Measurements from ENCODE around the gene SPRED2. TPM values are rescaled to one million over a fixed set of nuclear protein-coding genes. Genes with fewer than 3 reads are reported as not detected.

SPRED2 gene
- total RNA-seq, 4 donors from 2014 or later, result 15.6 to 63.0 (median 44.8) TPM

DNA sequence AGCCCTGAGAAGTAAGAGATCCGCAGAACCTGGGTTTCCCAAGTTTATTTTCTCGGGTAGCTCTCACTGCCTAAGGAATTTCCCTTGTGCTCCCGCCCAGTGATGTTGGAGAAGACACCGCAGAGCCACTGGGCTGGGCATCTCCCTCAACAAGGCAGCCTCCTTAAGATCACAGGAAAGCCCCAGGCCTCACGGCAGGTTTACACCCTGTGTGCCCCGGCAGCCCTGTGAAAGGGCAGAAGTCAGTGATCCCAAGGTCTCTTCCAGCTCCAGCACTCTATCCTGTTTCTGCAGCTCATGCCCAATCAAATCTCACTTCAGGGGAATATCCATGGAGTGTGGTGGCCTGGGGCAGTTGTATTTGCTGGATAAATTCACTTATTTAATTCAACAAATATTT, 138.3 kb downstream of the SPRED2 start:
- Histone ChIP-seq H3K27me3 (no peaks in the 10 kb centered on the region), H3K36me3 (no peaks in the 10 kb centered on the region), H3K9me3 (no peaks in the 10 kb centered on the region), H3K27ac (no peak overlapping the region), H3K4me1 (peaks cover 0 to 7% of the 10 kb centered on the region in 2 donors), H3K4me3 (no peak overlapping the region)
- intact Hi-C loops (cut with DNase I; ENCODE audit: low total_unique reads), result no loop called here
- TF ChIP-seq, protein P1, sequence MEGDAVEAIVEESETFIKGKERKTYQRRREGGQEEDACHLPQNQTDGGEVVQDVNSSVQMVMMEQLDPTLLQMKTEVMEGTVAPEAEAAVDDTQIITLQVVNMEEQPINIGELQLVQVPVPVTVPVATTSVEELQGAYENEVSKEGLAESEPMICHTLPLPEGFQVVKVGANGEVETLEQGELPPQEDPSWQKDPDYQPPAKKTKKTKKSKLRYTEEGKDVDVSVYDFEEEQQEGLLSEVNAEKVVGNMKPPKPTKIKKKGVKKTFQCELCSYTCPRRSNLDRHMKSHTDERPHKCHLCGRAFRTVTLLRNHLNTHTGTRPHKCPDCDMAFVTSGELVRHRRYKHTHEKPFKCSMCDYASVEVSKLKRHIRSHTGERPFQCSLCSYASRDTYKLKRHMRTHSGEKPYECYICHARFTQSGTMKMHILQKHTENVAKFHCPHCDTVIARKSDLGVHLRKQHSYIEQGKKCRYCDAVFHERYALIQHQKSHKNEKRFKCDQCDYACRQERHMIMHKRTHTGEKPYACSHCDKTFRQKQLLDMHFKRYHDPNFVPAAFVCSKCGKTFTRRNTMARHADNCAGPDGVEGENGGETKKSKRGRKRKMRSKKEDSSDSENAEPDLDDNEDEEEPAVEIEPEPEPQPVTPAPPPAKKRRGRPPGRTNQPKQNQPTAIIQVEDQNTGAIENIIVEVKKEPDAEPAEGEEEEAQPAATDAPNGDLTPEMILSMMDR (IDR thresholded peaks at IDR 0.05), result no peak
- TF ChIP-seq POLR2A (IDR thresholded peaks at IDR 0.05), result no peak
- no peak for DNase-seq

DNA sequence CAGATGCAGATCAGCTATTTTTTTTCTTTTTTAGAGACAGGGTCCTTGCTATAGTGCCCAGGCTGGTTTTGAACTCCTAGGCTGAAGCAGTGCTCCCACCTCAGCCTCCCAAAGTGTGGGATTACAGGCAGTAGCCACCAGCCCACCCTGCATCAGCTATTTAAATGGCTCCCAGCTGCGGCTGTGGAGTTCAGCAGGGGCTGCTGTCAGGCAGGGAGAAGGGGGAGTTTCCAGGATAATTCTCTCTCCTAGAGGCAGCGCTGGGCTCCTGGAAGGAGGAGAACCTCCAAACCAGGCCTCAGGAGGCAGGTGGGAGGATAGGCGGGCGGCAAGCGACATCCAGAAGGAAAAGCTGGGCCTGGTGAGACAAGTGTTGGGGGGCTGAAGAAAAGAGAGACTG, 139.0 kb downstream of the SPRED2 start:
- intact Hi-C loops (cut with DNase I; ENCODE audit: low total_unique reads), result no loop called here
- Histone ChIP-seq H3K27me3 (no peaks in the 10 kb centered on the region), H3K4me3 (no peak overlapping the region), H3K36me3 (no peaks in the 10 kb centered on the region), H3K4me1 (peaks cover 0 to 7% of the 10 kb centered on the region in 2 donors), H3K9me3 (no peaks in the 10 kb centered on the region), H3K27ac (no peak overlapping the region)
- TF ChIP-seq, protein P1 (IDR thresholded peaks at IDR 0.05), result no peak
- no peak for TF ChIP-seq POLR2A (IDR thresholded peaks at IDR 0.05)
- DNase-seq, result no peak

DNA sequence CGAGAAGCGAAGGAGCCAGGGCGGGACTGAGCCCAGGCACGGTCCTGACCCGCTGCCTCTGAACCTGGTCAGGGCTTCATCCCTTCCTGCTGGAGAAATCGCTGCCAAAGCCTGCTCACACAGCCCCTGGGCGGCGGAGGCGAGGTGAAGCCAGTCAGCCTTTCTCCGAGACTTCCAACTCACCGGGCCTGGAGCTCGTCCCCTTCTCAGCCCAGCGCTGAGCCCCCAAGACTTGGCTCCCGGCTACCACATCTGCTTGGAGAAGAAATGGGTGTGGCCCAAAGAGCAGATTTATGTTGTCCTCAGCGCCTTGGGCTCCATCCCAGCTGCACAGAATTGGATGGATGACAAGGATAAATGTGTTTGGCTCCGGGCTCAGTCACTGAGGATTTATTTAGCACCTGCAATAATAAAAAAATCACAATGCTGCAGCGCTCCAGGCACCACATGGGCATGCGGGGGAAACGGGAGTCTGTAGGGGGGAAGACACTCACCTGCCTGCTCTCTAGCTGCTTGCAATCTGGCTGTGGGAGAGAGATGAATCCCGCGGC, 139.9 kb downstream of the SPRED2 start:
- TF ChIP-seq, protein P1 (IDR thresholded peaks at IDR 0.05), result no peak
- TF ChIP-seq POLR2A (IDR thresholded peaks at IDR 0.05), result no peak
- H3K9me3 ChIP-seq, result no peaks in the 10 kb centered on the region
- H3K4me1 ChIP-seq, result peaks cover 0 to 7% of the 10 kb centered on the region in 2 donors
- intact Hi-C loops (cut with DNase I; ENCODE audit: low total_unique reads), result no loop called here
- H3K27me3 ChIP-seq, result no peaks in the 10 kb centered on the region
- H3K27ac ChIP-seq, result no peak overlapping the region
- DNase-seq, result peak in 1 of 2 donors; percentile 56
- no peaks in the 10 kb centered on the region for H3K36me3 ChIP-seq
- no peak overlapping the region for H3K4me3 ChIP-seq

DNA sequence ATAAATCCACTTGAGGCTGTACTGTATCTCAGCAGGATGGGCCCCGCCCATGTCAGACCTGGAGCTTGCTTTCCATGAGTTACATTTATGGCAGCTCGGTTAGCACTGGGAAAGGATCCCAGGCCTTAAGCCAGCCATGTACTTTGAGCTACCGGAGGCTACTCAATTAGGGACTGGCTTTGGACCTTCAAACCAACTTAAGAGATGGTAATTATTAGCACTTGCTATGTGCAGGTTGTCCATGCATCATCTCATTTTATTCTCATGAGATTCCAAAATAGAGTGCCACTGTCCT, 140.3 kb downstream of the SPRED2 start:
- H3K4me1 ChIP-seq, result peaks cover 0 to 7% of the 10 kb centered on the region in 2 donors
- no peaks in the 10 kb centered on the region for H3K9me3 ChIP-seq
- intact Hi-C loops (cut with DNase I; ENCODE audit: low total_unique reads), result no loop called here
- no peaks in the 10 kb centered on the region for H3K27me3 ChIP-seq
- no peaks in the 10 kb centered on the region for H3K36me3 ChIP-seq
- no peak for TF ChIP-seq POLR2A (IDR thresholded peaks at IDR 0.05)
- TF ChIP-seq, protein P1 (IDR thresholded peaks at IDR 0.05), result no peak
- no peak overlapping the region for H3K4me3 ChIP-seq
- no peak overlapping the region for H3K27ac ChIP-seq
- DNase-seq, result no peak

DNA sequence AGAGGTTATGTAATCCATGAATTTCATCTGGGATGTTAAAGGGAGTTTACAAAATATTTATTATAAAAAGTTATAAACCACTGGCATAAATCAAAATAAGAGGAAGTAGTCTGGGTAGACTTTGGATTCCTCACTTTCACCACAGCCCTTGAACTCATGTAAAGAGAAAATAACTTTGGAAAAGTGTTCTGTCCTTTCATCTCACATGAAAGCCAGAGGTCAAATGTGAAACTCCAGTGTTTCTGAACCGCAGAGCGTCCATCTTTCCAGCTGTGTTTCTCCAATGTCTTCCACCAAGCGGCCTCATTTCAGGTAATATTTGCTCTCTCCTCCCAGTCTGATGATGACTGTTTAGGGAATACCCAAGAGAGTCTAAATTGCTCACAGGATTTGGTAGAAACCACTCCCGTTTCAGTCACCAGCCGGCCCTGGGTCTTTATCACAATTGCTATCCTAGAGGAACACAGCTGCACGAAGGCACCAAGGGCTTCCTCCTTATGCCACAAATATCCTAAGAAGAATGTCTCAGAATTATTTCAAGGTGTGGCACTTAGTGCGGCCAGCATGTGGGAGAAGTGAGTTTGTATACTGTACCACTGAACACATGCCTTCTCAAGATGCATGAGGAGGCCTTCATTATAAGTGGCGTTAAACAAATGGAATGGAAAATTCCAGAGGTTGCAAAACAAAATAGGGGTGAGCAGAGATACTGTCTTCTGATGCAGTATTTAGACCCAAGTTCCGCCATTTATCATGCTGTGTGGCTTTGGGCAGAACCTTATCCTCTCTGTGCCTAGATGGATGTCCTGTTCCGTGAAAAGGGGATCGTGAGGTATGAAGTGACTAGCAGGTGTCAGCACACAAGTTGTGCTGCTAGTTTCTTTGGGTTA, 140.9 kb downstream of the SPRED2 start:
- no peaks in the 10 kb centered on the region for H3K9me3 ChIP-seq
- TF ChIP-seq, protein P1 (IDR thresholded peaks at IDR 0.05), result no peak
- no peak for TF ChIP-seq POLR2A (IDR thresholded peaks at IDR 0.05)
- no peak overlapping the region for H3K27ac ChIP-seq
- H3K4me1 ChIP-seq, result peaks cover 0 to 7% of the 10 kb centered on the region in 2 donors
- no peak overlapping the region for H3K4me3 ChIP-seq
- intact Hi-C loops (cut with DNase I; ENCODE audit: low total_unique reads), result no loop called here
- H3K27me3 ChIP-seq, result no peaks in the 10 kb centered on the region
- DNase-seq, result no peak
- no peaks in the 10 kb centered on the region for H3K36me3 ChIP-seq

All from uterus (tissue), 4 donors.